Mesendoderm (in vitro differentiated cells): ENCODE data around the gene TCEA3.
"Not testable (repeated sequence)": the region's sequence is repeated elsewhere in the genome, so short reads cannot be mapped to it uniquely, and the experiment has no call there.

Source experiments
- DNase-seq: peaks from one replicate; pipeline ENCODE4 v3.0.0; 2013
- H2AK5ac ChIP-seq: 2 replicates; pipeline ENCODE4 v1.6.1; 2013; ENCODE audit warnings: low read length, inconsistent platforms
- H2BK120ac ChIP-seq: 2 replicates; pipeline ENCODE4 v1.6.1; 2013; ENCODE audit warnings: low read depth, mild to moderate bottlenecking, low read length, moderate library complexity, mixed read lengths
- H2BK15ac ChIP-seq: replicated peaks from 2 replicates; pipeline ENCODE4 v1.6.1; 2013; ENCODE audit warnings: low read depth, mild to moderate bottlenecking, moderate library complexity
- H2BK5ac ChIP-seq: 2 replicates; pipeline ENCODE4 v1.6.1; 2013; ENCODE audit warnings: low read length, inconsistent platforms
- H3K18ac ChIP-seq: 2 replicates; pipeline ENCODE4 v1.6.1; 2013; ENCODE audit warnings: mild to moderate bottlenecking, low read length, mixed read lengths
- H3K23ac ChIP-seq: one replicate; pipeline ENCODE4 v1.6.1; 2013; ENCODE audit warnings: low read length
- H3K27ac ChIP-seq: 2 replicates; pipeline ENCODE4 v1.5.1; 2013; ENCODE audit warnings: low read depth, mild to moderate bottlenecking, inconsistent platforms, low read length, moderate library complexity
- H3K27me3 ChIP-seq: 2 replicates; pipeline ENCODE4 v1.6.1; 2013; ENCODE audit warnings: low read length, control low read depth, mild to moderate bottlenecking, inconsistent platforms; ENCODE audit not compliant: insufficient read depth, poor library complexity
- H3K36me3 ChIP-seq: 2 replicates; pipeline ENCODE4 v1.6.1; 2013; ENCODE audit warnings: low read length, inconsistent platforms; ENCODE audit not compliant: control insufficient read depth, insufficient read depth
- H3K4ac ChIP-seq: one replicate; pipeline ENCODE4 v1.6.1; 2013; ENCODE audit warnings: low read depth, mild to moderate bottlenecking, low read length, moderate library complexity
- H3K4me1 ChIP-seq: 2 replicates; pipeline ENCODE4 v1.6.1; 2013; ENCODE audit warnings: low read depth, low read length, inconsistent platforms; ENCODE audit not compliant: control insufficient read depth
- H3K4me2 ChIP-seq: 2 replicates; pipeline ENCODE4 v1.6.1; 2013; ENCODE audit warnings: low read length
- H3K4me3 ChIP-seq: 2 replicates; pipeline ENCODE4 v1.5.1; 2013; ENCODE audit warnings: mild to moderate bottlenecking, low read length
- H3K56ac ChIP-seq: one replicate; pipeline ENCODE4 v1.6.1; 2013; ENCODE audit warnings: low read length
- H3K79me1 ChIP-seq: 2 replicates; pipeline ENCODE4 v1.6.1; 2013; ENCODE audit warnings: low read length, inconsistent platforms
- H3K79me2 ChIP-seq: 2 replicates; pipeline ENCODE4 v1.6.1; 2013; ENCODE audit warnings: mild to moderate bottlenecking, low read length; ENCODE audit not compliant: control insufficient read depth, insufficient read depth
- H3K9ac ChIP-seq: 2 replicates; pipeline ENCODE4 v1.6.1; 2013; ENCODE audit warnings: low read length, inconsistent platforms
- H4K5ac ChIP-seq: one replicate; pipeline ENCODE4 v1.6.1; 2013; ENCODE audit warnings: low read length
- H4K8ac ChIP-seq: one replicate; pipeline ENCODE4 v1.6.1; 2013; ENCODE audit warnings: low read depth, mild to moderate bottlenecking, control low read depth, low read length, moderate library complexity
- WGBS: extraction: QIAGEN DNeasy Blood & Tissue Kit; methylation state at CpG from one replicate; pipeline ENCODE4 v1.1.7; 2013; ENCODE audit warnings: low lambda C conversion rate, missing lambda C conversion rate; ENCODE audit not compliant: insufficient coverage; ENCODE audit errors: extremely low coverage; 5-methylcytosine and 5-hydroxymethylcytosine counted together

Gene TCEA3

DNA sequence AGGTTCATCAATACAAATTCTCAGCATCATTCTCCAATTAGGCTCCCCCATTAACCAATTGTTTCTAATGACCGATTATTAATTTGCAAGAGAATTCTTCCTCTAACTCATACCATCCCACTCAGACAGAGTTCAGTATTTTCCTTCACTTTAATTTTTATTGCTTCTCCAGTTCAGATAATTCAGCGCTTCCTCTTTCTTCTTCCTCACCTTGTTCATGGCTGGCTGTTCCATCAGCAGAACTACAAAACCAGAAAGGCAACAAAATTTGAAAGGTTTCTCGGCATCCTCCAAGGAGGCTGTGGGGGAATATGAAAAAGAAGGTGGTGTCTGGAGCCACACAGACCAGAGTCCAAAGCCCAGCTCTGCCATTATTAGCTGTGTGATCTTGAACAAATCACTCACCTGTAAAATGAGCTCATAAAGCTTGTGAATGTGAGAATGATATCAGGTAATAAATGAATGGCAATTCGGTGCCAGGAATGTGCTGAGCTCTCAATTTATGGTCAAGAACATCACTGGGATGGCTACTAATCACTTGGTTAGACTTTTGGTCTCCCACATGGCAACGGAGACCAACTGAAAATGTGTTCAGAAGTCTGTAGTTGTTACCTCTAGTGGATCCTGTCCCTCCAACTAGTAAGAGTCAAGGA lies 43.2 kb downstream of the TCEA3 start:
- H2BK5ac ChIP-seq = no peak overlapping the region
- H2AK5ac ChIP-seq = no peak overlapping the region
- H3K79me1 ChIP-seq = no peaks in the 10 kb centered on the region
- no peak overlapping the region for H3K18ac ChIP-seq
- no peak overlapping the region for H3K56ac ChIP-seq
- DNase-seq = no peak
- H4K8ac ChIP-seq = no peak overlapping the region
- WGBS = no CpG with 5 or more reads among the region's 5 CpGs
- H3K36me3 ChIP-seq = no peaks in the 10 kb centered on the region
- H3K4ac ChIP-seq = no peak overlapping the region
- H3K4me1 ChIP-seq = no peaks in the 10 kb centered on the region
- no peaks in the 10 kb centered on the region for H3K27me3 ChIP-seq
- H2BK15ac ChIP-seq = no peak overlapping the region
- H2BK120ac ChIP-seq = no peak overlapping the region
- H3K27ac ChIP-seq = no peak overlapping the region
- no peak overlapping the region for H3K23ac ChIP-seq
- no peak overlapping the region for H3K9ac ChIP-seq
- no peak overlapping the region for H3K4me2 ChIP-seq
- H3K79me2 ChIP-seq = no peaks in the 10 kb centered on the region
- H3K4me3 ChIP-seq = no peak overlapping the region
- no peak overlapping the region for H4K5ac ChIP-seq

DNA sequence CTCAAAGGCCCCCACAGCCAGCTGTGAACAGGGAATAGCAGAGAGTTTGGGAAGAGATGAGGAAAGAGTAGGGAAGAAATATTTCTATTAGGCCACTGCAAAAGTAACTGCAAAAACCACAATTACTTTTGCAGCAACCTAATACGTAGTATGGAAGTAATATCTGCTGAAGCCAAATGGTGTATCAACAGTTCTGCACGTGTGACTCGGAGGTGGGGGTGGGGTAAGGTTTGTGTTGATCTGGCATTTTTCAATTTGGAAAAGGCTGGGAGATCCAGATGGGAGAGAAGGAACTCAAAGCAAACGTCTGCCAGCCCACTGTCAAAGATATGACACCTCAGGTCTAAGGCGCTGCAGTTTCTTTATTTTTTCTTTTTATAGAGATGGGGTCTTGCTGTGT lies 43.8 kb downstream of the TCEA3 start:
- no CpG with 5 or more reads among the region's 5 CpGs for WGBS
- H4K5ac ChIP-seq = no peak overlapping the region
- H3K27me3 ChIP-seq = no peaks in the 10 kb centered on the region

GRCh38 chr1:23380236-23380635 lies 44.3 kb downstream of the TCEA3 start:
- Histone ChIP-seq H2BK120ac (peak overlapping the region; percentile 34), H3K56ac (peak overlapping the region; percentile 1), H3K4ac (peak overlapping the region; percentile 82), H3K18ac (peak overlapping the region; percentile 69)
- not testable (repeated sequence) for H3K27me3 ChIP-seq, H3K4me2 ChIP-seq, H3K27ac ChIP-seq, H3K4me3 ChIP-seq, H3K4me1 ChIP-seq, H4K8ac ChIP-seq, H2BK5ac ChIP-seq, H3K79me2 ChIP-seq, H3K79me1 ChIP-seq, H2BK15ac ChIP-seq, H3K9ac ChIP-seq, H2AK5ac ChIP-seq, DNase-seq, H4K5ac ChIP-seq, H3K23ac ChIP-seq, H3K36me3 ChIP-seq
- no CpG with 5 or more reads among the region's 4 CpGs for WGBS

More for the DNA sequence above, 43.8 kb downstream of the TCEA3 start:
- Histone ChIP-seq H3K18ac (peak overlapping the region; percentile 69), H2AK5ac (no peak overlapping the region), H3K36me3 (no peaks in the 10 kb centered on the region), H3K4ac (peak overlapping the region; percentile 82), H3K79me1 (no peaks in the 10 kb centered on the region), H3K4me2 (no peak overlapping the region), H2BK15ac (no peak overlapping the region), H2BK120ac (no peak overlapping the region), H3K27ac (no peak overlapping the region), H2BK5ac (no peak overlapping the region), H3K79me2 (no peaks in the 10 kb centered on the region), H3K56ac (no peak overlapping the region), H3K23ac (no peak overlapping the region), H3K4me1 (no peaks in the 10 kb centered on the region), H3K4me3 (no peak overlapping the region), H3K9ac (no peak overlapping the region), H4K8ac (no peak overlapping the region)
- DNase-seq = no peak

DNA sequence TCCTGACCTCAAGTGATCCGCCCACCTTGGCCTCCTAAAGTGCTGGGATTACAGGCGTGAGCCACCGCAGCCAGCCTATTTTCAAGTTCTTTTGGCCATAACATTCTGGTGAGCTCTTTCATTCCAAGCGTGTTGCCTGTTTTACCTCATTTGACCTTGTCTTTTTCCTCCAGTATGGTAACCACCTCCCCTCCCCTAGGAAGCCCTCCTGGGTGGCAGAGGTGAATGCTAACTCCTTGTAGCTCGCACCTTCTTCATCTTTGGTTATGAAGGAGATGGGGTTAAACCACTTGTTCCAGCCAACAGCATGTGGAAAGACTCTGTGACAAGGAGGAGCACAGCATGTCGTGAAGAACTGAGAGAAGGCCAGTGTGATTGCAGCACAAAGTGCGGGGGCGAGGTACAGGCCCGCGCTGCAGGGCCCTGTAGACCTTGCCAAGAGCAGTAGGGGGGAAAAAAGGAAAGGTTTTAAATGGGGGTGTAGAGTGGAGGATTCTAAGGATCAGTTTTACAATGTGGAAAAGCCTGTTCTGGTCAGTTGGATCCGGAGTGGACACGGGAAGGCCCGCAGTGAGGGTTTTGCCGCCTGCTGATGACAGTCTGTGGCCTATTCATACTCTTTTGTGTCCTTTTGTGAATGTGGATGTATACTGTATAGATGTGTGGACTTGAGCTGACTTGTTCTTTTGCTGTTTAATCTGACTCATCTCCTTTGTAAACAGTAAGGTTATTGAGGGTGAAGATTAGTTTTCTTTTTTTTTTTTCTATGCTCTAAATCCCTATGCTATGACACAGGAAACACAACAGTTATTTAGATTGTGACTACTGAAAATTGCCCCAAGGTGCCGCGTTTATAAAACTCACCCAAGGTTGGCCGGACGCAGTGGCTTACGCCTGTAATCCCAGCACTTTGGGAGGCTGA lies 47.4 kb downstream of the TCEA3 start:
- no peak overlapping the region for H4K5ac ChIP-seq
- no peaks in the 10 kb centered on the region for H3K79me2 ChIP-seq
- H3K23ac ChIP-seq = no peak overlapping the region
- no CpG with 5 or more reads among the region's 19 CpGs for WGBS
- no peak overlapping the region for H2BK15ac ChIP-seq
- no peak overlapping the region for H3K4me2 ChIP-seq
- no peak overlapping the region for H2AK5ac ChIP-seq
- DNase-seq = no peak
- no peak overlapping the region for H3K4me3 ChIP-seq
- peaks cover 14% of the 10 kb centered on the region for H3K4me1 ChIP-seq
- no peak overlapping the region for H3K18ac ChIP-seq
- no peak overlapping the region for H3K9ac ChIP-seq
- no peaks in the 10 kb centered on the region for H3K79me1 ChIP-seq
- no peak overlapping the region for H2BK120ac ChIP-seq
- no peak overlapping the region for H2BK5ac ChIP-seq
- no peak overlapping the region for H3K4ac ChIP-seq
- no peak overlapping the region for H3K27ac ChIP-seq
- H4K8ac ChIP-seq = no peak overlapping the region
- peak overlapping the region; percentile 4 for H3K56ac ChIP-seq
- no peaks in the 10 kb centered on the region for H3K36me3 ChIP-seq
- no peaks in the 10 kb centered on the region for H3K27me3 ChIP-seq

DNA sequence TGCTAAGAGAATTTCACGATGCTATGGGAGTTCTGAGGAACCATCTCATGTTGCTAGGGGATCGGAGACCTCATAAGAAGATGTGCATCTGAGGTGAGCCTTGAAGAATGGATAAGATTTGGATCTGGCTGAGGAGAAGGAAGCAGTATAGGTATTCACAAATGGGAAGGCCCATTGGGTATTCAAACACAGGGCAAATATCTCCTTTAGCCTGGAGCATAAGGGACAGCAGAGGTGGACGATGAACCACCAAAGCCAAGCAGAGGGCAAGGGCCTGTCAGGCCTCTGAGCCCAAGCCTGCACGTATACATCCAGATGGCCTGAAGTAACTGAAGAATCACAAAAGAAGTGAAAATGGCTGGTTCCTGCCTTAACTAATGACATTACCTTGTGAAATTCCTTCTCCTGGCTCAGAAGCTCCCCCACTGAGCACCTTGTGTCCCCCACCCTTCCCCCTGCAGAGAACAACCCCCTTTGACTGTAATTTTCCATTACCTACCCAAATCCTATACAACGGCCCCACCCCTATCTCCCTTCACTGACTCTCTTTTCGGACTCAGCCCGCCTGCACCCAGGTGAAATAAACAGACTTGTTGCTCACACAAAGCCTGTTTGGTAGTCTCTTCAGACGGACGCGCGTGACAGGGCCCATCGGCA lies 50.3 kb downstream of the TCEA3 start:
- Histone ChIP-seq H3K56ac (peak overlapping the region; percentile 82), H3K4ac (peak overlapping the region; percentile 89), H3K23ac (peak overlapping the region; percentile 89), H2BK5ac (peak overlapping the region; percentile 95), H4K5ac (peak overlapping the region; percentile 52), H3K27ac (peak overlapping the region; percentile 96), H3K18ac (peak overlapping the region; percentile 85), H3K9ac (peak overlapping the region; percentile 59), H3K4me1 (peaks cover 34% of the 10 kb centered on the region), H2BK120ac (peak overlapping the region; percentile 10), H2AK5ac (peak overlapping the region; percentile 87)
- not testable (repeated sequence) for H3K27me3 ChIP-seq, H4K8ac ChIP-seq, H3K79me2 ChIP-seq, H3K79me1 ChIP-seq, H3K4me3 ChIP-seq, H3K4me2 ChIP-seq, H3K36me3 ChIP-seq, H2BK15ac ChIP-seq
- WGBS = no CpG with 5 or more reads among the region's 12 CpGs
- peak; percentile 75 for DNase-seq
